ENCODE data around the gene RTN4.
"Not testable (repeated sequence)": the region's sequence is repeated elsewhere in the genome, so short reads cannot be mapped to it uniquely, and the experiment has no call there.

RTN4 gene

GRCh38 chr2:55009277-55010060 lies 40.8 kb downstream of the RTN4 start:
- DNase-seq, result no peak

DNA sequence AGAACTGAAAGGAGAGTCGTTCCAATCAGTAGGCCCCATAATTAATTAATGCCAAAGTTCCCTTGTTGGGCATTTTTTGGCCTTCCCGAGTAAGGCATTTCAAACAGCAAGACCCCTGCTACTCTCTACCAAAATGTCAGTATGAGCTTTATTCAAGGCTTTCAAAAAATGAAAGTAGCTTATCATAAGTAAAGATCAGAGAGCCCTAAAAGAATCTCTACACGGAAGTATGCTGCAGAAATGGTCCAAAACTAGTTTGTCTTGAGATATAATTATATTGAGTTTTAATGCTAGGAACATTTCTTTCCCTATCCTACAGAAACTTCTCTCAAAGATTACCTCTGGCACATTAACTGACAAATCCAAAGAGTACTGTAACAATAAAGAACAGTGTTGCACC lies 43.9 kb downstream of the RTN4 start:
- DNase-seq, result no peak

- DNase-seq, result no peak
Measured at GRCh38 chr2:55003706-55004639, 46.3 kb downstream of the RTN4 start.

GRCh38 chr2:55001716-55002115 lies 48.5 kb downstream of the RTN4 start:
- no peak for DNase-seq

DNA sequence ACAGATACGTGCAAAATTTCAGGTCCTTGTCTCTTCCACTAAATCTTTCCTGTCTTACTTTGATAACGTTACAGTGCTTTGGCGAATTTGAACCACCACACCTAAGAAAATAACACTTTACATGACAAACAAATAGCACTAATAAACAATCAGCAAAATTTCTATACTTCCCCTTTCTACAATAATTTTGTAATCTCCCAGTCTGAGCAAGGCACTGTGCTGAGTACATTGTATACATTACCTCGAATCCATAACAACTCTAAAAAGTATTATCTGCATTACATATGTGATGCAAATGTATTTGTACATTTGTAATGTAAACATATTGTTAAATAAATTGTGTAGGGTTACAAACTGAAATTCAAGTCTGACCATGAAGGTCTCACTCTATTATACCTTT lies 49.9 kb downstream of the RTN4 start:
- no peak for DNase-seq

DNA sequence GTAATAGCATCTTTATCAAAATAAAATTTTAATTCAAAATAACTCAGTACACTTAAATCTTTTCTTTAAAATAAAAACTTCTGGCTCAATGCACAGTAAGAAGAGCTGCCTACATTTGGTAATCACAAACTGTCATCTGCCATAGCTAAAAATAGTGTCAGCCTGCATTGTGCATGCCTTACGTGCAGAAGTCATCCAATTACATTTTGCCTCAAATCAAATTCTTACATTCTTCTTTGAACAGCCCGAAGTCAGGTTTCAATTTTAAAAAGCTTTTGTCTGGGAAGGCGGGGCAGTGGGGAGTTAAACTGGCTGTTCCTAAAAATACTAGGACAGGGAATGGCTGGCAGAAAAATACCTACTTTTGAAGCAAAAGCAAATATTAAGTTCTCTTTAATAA lies 51.1 kb downstream of the RTN4 start:
- DNase-seq, result no peak

DNA sequence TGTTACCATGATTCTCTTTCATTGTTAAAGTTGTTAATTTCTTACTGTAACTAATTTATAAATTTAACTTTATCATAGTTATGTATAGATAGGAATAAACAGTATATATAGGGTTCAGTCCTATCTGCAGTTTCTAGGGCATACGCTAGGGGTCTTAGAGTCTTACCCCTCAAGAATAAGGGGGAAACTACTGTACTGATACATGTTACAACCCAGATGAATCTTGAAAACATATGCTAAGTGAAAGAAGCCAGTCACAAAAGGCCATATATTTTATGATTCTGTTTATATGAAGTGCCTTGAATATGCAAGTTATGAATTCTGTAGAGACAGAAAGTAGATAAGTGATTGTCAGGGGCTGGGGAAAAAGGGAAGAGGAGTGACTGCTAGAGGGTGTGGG lies 52.4 kb downstream of the RTN4 start:
- no peak for DNase-seq

- no peak for DNase-seq
Measured at GRCh38 chr2:54995553-54995952, 54.7 kb downstream of the RTN4 start.

- DNase-seq, result not testable (repeated sequence)
Measured at GRCh38 chr2:54990694-54991093, 59.6 kb downstream of the RTN4 start.

DNA sequence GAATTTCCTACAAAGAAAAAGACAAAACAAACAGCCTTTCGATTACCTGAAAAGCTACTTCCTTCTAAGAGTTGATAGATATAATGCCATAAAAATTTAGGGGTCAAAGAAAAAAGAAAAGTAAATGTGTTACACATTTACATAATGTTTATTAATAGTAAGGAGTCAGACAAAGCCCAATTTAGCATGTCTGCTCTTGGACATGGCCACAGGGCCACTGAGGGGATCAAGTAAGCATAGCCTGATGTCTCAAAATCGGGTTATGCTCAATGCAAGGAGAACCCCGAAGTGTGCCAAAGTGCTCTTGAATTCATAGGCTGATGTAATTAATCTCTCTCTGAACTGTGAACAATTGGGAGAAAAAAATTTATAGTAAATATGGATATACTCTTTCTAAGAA lies 61.6 kb downstream of the RTN4 start:
- no peak for DNase-seq

- DNase-seq, result no peak
Measured at GRCh38 chr2:54986264-54986663, 64.0 kb downstream of the RTN4 start.

GRCh38 chr2:54984476-54984875 lies 65.8 kb downstream of the RTN4 start:
- no peak for DNase-seq

DNA sequence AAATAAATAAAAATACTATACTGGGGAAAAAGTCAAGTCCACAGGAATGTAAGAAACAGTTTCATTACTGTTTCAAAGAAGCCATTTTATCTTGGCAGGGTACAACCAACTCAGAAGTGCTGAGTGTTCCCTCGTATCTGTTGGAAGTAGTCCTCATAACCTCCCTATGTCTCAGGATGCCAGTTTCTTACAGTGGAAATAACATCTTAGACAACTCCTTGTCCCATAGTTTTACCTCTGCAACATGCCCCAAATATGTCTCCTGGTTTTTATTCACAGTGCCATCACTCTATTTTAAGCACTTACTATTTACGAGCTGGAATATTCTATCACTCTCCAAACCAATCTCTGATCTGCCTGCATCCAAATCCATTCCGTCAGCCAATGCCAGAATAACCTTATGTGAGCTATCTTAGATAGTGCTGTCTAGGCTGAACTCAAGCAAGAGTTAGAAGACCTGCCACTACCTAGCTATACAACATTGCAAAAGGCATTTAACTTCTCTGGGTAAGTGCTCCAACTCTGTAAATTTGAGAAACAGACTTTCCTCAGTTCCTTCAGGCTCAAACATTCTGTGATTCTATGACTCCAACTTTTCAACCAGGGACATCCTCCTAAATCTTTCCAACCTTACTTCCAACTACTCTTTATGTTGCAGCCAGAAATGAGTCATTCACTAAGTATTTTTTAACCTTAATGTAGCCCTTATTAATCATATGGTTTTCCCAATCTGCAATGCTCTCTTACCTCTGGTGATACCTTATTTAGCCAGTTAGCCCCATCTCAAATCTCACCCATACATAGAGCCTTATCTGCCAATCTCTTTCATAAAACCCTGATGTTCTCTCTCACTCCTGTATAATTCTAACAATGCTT lies 66.7 kb downstream of the RTN4 start:
- no peak for DNase-seq

- DNase-seq, result no peak
Measured at GRCh38 chr2:54981385-54981784, 68.9 kb downstream of the RTN4 start.

DNA sequence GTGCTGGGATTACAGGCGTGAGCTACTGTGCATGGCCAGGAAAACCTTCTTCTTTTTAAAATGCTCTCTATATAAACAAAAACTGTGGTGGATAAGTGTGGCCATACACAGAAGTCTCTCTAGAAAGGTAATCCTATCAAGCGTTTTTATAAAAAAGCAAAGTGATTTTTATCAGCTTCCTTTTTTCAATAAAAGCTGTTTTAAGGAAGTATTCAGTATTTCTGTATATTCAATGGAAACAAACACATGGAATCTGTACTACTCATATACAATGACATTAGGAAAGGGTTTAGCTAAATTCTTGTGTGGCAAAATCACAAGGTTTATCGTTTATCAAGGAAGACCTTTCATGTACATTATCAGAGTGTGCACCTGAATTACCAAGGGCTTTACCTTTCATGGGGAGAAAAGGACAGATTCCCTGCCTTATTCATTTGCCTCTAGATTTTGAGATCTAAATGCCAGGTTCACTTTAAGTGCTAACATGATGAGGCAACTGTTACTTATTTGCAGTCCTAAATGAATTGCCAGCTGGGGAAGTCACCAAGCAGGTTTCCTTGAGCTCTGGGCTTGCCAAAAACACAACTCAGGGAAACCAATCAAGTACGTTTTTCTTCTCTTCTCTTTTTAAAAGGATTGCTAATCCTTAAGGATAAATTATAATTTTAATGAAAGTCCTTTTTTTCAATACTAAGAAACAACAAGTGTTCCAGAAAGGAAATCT lies 70.8 kb downstream of the RTN4 start:
- no peak for DNase-seq

DNA sequence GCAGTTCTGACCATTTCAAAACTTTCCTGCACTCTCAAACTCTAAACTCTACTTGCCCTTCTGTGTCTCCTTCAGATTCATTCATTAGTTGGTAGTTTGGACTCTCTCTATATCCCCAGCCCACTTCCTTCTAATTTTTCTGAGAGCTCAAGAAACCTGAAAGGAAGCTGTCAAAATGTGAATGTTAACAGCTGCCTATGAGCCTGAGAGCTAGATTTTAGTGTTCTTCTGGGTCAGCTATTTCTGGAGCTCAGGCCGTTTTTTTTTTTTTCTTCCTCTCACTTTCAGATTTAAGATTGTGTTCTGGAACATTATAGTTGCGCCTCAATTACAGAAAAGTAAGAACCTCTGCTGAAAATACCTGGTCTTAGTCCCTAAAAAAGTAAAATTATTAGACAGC lies 73.1 kb downstream of the RTN4 start:
- DNase-seq, result no peak

GRCh38 chr2:54975598-54976492 lies 74.4 kb downstream of the RTN4 start:
- DNase-seq, result no peak

GRCh38 chr2:54975175-54975574 lies 75.1 kb downstream of the RTN4 start:
- DNase-seq, result no peak

GRCh38 chr2:54969940-54970338 lies 80.3 kb downstream of the RTN4 start:
- no peak for DNase-seq

GRCh38 chr2:54969295-54969939 lies 80.8 kb downstream of the RTN4 start:
- no peak for DNase-seq

Measured in CD4-positive, alpha-beta T cell treated with Interleukin-4 for 4 hours (primary cell).